GM12878 (cell line): ENCODE measurements around the gene CENPA. TPM values are rescaled to one million over a fixed set of nuclear protein-coding genes. Genes with fewer than 3 reads are reported as not detected.

Experiments used
- BHLHE40 ChIP-seq, 2 experiments: fragments of 450-650 bp in 1 of 2; IDR thresholded peaks; 2 replicates each; pipeline ENCODE4 v1.6.1; 2011 to 2017; ENCODE audit warnings: low read depth in 2 of 2, borderline replicate concordance in 1 of 2, improper control_type of control experiment in 1 of 2, low read length in 1 of 2, mild to moderate bottlenecking in 1 of 2
- CREB1 ChIP-seq: IDR thresholded peaks from 2 replicates; pipeline ENCODE4 v1.6.1; 2012; ENCODE audit warnings: low read depth, mild to moderate bottlenecking, inconsistent platforms
- ELK1 ChIP-seq: IDR thresholded peaks from 2 replicates; pipeline ENCODE4 v1.6.1; 2012; ENCODE audit warnings: low read depth, low read length, improper control_type of control experiment
- ESRRA ChIP-seq: IDR thresholded peaks from 2 replicates; pipeline ENCODE4 v1.6.1; 2012; ENCODE audit warnings: mild to moderate bottlenecking, low read length, improper control_type of control experiment
- GABPA ChIP-seq: IDR thresholded peaks from 2 replicates; pipeline ENCODE4 v1.6.1; 2014; ENCODE audit warnings: antibody characterized with exemption, low read depth, mild to moderate bottlenecking, inconsistent platforms
- HSF1 ChIP-seq: fragments of 150-350 bp; IDR thresholded peaks from 2 replicates; pipeline ENCODE4 v1.6.1; 2014; ENCODE audit warnings: mild to moderate bottlenecking, low read depth, low read length
- KLF5 ChIP-seq: fragments of 450-650 bp; IDR thresholded peaks from 2 replicates; pipeline ENCODE4 v1.6.1; 2014; ENCODE audit warnings: mild to moderate bottlenecking; ENCODE audit not compliant: partially characterized antibody
- MTA3 ChIP-seq: IDR thresholded peaks from 2 replicates; pipeline ENCODE4 v1.6.1; 2012; ENCODE audit warnings: low read length, inconsistent platforms, borderline replicate concordance
- MYB ChIP-seq: fragments of 150-350 bp; IDR thresholded peaks from 2 replicates; pipeline ENCODE4 v1.6.1; 2014; ENCODE audit warnings: mild to moderate bottlenecking, low read depth, low read length, borderline replicate concordance
- NFIC ChIP-seq: IDR thresholded peaks from 2 replicates; pipeline ENCODE4 v1.6.1; 2012; ENCODE audit warnings: low read depth, mild to moderate bottlenecking, inconsistent platforms, low read length, moderate library complexity
- RCOR1 ChIP-seq: conservative IDR thresholded peaks from 2 replicates; pipeline ENCODE4 v1.6.1; 2012; ENCODE audit warnings: low read depth, low read length, improper control_type of control experiment
- RELA ChIP-seq: fragments of 450-650 bp; IDR thresholded peaks from 2 replicates; pipeline ENCODE4 v1.8.0; 2014; ENCODE audit warnings: borderline replicate concordance; ENCODE audit not compliant: partially characterized antibody
- SIN3A ChIP-seq: IDR thresholded peaks from 2 replicates; pipeline ENCODE4 v1.6.1; 2012; ENCODE audit warnings: low read depth, low read length, improper control_type of control experiment
- SREBF1 ChIP-seq: IDR thresholded peaks from 2 replicates; pipeline ENCODE4 v1.6.1; 2012; ENCODE audit warnings: mild to moderate bottlenecking, low read length
- TCF12 ChIP-seq: IDR thresholded peaks from 2 replicates; pipeline ENCODE4 v1.6.1; 2011; ENCODE audit warnings: low read depth, mild to moderate bottlenecking, low read length
- TCF3 ChIP-seq: IDR thresholded peaks from 2 replicates; pipeline ENCODE4 v1.6.1; 2012; ENCODE audit warnings: low read depth, mild to moderate bottlenecking, low read length, borderline replicate concordance; ENCODE audit not compliant: insufficient read depth
- ZNF384 ChIP-seq: IDR thresholded peaks from 2 replicates; pipeline ENCODE4 v1.6.1; 2012; ENCODE audit warnings: low read depth, mild to moderate bottlenecking, low read length, improper control_type of control experiment, borderline replicate concordance
- ZNF592 ChIP-seq: fragments of 450-650 bp; IDR thresholded peaks from 2 replicates; pipeline ENCODE4 v1.6.1; 2017; ENCODE audit warnings: mild to moderate bottlenecking, moderate library complexity
- ZNF622 ChIP-seq: fragments of 450-650 bp; IDR thresholded peaks from 2 replicates; pipeline ENCODE4 v1.6.1; 2017; ENCODE audit warnings: mild to moderate bottlenecking, inconsistent platforms
- polyA plus RNA-seq, 11 experiments: library from polyadenylated mRNA; depleted of rRNA in 4 of 11; unstranded in 6 of 11; stranded (reverse) in 5 of 11; fragments of >200 nt; fragmentation: Nextera tagmentation in 4 of 11; fragmentation: Illumina TruSeq in 1 of 11; extraction: Ambion mirVana in 4 of 11; extraction: Trizol in 1 of 11; gene quantifications; 1 replicate in 1 of 11; 2 replicates in 10 of 11; pipeline versions ENCODE4 v1.2.1 to v1.2.3, GENCODE V29; 2011 to 2016; ENCODE audit warnings: inconsistent platforms in 2 of 11, missing spikeins in 2 of 11, low read depth in 1 of 11
- total RNA-seq, 4 experiments: library from RNA; depleted of rRNA in 3 of 4; stranded (reverse); fragments of >200 nt in 3 of 4; fragmentation: Illumina TruSeq in 1 of 4; extraction: Trizol in 1 of 4; gene quantifications; 2 replicates each; pipeline versions ENCODE4 v1.2.1 to v1.2.3, GENCODE V29; 2013 to 2021

The CENPA gene
- total and polyA plus RNA-seq, 10 of the 15 experiments (the other 5 are each of a cell fraction or from before 2014, with no cell fraction given): 8.1 to 66.6 (median 36.7) TPM

- no peak for TF ChIP-seq ZNF622
- TF ChIP-seq GABPA: no peak
- no peak for TF ChIP-seq MYB
- TF ChIP-seq ZNF592: no peak
- peak; percentile 46; the same call in 1 of the 2 replicates for TF ChIP-seq ELK1
- no peak for TF ChIP-seq HSF1
- no peak for TF ChIP-seq TCF12
- no peak for TF ChIP-seq MTA3
- no peak for TF ChIP-seq SREBF1
- TF ChIP-seq CREB1: no peak
- no peak for TF ChIP-seq ZNF384
- no peak for TF ChIP-seq SIN3A
- peak; percentile 33 for TF ChIP-seq RELA
- TF ChIP-seq ESRRA: no peak
- peak; percentile 82 to 98 for TF ChIP-seq BHLHE40 (IDR thresholded peaks at IDR 0.05; ENCODE audit: borderline replicate concordance in 1 of 2, low read depth in 2 of 2, low read length in 1 of 2)
- TF ChIP-seq RCOR1: no peak
- no peak for TF ChIP-seq NFIC
- TF ChIP-seq KLF5: no peak
- TF ChIP-seq TCF3: 0 out of 2 replicates have a peak, but pooled peaks have one; percentile 39
These were observed 21.6 kb upstream of the CENPA start, which contains the start of gene SLC35F6 (continued) for GRCh38 chr2:26764078-26764887.
